ENCODE results near the gene KLHL35.
"Not testable (repeated sequence)": the region's sequence is repeated elsewhere in the genome, so short reads cannot be mapped to it uniquely, and the experiment has no call there.

KLHL35 gene

DNA sequence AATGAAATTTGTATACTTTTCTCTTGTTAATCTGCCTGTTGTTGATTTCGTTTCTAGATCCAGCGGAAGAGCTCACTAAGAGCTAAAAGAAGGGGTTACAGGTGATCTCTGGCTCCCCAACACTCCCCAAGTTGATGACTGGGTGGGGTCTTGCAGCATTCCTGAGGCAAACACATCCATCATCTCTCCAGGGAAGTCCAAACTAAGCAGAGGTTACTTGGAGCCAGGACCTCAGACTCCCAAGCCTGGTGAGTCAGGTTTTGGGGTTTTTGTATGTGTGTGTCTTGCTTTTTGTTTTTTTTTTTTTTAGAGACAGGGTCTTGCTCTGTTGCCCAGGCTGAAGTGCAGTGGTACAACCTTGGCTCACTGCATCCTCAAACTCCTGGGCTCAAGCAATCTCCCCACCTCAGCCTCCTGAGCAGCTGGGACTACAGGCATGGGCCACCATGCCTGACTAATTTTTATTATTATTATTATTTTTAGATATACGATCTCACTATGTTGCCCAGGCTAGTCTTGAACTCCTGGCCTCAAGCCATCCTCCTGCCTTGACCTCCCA, 45.2 kb downstream of the KLHL35 start:
- no peak for DNase-seq

DNA sequence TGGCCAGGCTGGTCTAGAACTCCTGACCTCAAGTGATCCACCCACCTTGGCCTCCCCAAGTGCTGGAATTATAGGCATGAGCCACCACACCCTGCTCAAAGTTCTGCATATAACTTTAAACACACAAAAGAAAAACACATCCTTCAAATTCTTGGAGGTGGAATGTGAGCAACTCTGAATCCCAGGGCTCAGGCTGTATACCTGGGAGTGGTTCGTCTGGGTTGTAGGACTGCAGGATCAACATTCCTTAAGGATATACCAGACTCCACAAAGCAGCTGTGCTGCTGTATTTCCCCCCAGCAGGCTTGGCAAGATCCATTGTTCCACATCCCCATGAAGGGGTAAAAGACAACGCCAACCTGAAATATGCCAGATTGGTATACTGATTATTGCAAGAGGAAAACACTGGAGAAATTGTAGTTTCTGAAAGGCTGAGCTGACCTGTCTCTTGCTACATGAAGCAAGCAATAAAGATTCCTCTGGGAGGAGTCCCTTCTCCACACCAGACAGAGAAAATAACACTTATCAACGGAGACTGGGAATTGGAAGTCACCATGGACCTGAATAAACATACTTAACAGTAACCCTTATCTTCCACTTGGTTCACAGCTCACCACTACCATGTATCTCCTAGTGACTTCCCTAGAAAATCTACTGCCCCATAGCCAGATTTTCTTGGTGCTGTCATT, 45.9 kb downstream of the KLHL35 start:
- no peak for DNase-seq

DNA sequence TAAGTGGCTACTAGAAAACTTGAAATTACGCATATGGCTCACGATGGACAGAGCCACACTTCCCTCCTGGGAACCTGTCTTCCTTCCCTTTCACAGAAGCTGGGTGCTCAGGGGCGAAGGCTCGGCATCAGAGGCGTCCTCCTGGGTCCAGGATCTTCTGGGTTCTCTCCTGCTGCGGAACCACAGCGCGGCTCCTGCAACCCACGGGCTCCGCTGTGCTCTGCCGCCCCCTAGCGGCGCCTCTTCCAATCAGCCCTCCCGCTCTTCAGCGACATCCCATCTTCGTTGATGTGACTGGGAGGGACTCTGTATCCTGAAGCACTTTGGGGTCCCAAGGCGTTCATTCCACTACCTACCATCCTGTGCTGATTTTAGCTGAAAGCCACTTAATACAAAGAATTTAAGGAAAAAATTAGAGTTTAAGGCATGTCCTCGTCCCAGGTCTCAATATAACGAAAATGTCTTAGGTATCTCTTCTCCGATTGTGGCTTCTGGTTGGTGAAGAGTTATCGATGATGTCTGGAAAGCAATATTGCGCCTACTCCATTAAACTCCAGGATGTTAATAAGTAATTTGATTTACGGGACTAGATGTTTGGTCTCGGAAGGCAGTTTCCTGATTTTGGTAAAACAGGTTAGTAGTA, 48.4 kb downstream of the KLHL35 start:
- DNase-seq = peak; percentile 75 to 77

DNA sequence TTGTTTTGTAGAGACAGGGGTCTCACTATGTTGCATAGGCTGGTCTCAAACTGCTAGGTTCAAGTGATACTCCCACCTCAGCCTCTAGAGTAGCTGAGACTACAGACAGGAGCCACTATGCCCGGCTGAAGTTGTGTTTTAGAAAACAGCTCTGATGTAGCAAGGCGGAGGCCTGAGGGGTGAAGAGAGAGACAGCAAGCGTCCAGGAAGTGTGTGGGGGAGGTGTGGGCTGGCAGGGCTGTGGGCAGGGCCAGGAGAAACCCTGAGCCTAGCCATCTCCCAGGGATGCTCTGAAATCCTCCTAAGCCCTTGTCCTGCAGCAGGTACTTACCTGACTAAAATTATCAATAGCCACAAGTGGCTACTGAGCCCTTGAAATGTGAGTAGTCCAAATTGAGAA, 49.8 kb downstream of the KLHL35 start:
- peak; percentile 47 to 54 for DNase-seq

DNA sequence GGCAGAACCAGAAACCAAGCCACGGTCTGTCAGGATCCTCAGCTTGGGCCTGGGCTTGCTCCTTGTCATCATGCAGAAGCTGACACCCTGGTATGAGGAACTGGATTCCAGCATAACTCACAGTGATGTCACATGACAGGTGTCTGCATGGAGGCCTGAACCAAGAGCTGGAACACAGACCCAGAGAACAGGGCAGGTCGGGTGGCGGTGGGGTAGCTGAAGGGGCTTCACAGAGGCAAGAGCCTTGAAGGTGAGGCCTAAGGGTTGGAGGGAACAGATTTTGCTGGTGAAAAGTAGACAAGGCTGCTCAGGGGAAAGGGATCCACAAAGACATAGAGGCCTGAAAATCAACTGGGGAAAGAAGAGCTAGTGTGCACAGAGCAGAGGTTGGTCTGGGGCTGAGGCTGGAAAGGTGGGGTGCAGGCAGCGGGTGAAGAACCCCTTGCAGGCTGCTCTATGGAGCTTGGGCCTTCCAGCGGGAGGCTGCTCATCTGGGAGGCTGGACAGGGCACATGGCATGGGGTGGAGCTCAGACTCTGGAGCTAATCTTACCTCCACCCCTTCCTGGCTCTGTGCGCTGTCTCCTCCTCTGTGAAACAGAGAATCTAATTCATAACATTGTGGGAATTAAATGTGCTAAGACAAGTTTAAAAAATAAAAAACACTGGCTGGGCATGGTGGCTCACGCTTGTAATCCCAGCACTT, 52.1 kb downstream of the KLHL35 start:
- peak in 1 of 2 donors; percentile 35 for DNase-seq

DNA sequence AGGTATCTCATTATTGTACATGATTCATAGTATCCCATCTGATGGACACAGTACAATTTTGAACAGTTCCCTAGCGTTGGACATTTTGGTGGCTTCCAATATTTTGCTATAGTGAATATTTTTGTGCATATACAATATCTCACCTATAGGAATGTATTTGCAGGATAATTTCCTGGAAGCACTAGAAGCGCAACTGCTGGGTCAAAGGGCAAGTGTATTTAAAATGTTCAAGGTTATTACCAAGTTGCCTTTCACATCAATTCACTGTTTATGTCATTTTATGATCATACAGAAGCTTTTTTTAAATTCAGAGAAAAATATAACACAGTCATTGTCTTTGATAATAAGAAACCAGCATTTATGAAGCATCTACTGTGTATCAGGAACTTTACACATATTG, 52.8 kb downstream of the KLHL35 start:
- no peak for DNase-seq

DNA sequence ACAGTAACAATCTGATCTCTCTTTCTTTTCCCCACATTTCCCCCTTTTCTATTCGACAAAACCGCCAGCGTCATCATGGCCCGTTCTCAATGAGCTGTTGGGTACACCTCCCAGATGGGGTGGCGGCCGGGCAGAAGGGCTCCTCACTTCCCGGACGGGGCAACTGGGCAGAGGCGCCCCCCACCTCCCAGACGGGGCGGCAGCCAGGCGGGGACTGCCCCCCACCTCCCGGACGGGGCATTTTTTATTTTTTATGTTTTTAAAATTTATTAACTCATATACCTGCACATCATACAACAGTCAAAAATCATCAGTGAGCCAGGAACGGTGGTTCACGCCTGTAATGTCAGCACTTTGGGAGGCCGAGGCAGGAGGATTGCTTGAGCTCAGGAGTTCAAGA, 54.2 kb downstream of the KLHL35 start:
- DNase-seq = not testable (repeated sequence)

DNA sequence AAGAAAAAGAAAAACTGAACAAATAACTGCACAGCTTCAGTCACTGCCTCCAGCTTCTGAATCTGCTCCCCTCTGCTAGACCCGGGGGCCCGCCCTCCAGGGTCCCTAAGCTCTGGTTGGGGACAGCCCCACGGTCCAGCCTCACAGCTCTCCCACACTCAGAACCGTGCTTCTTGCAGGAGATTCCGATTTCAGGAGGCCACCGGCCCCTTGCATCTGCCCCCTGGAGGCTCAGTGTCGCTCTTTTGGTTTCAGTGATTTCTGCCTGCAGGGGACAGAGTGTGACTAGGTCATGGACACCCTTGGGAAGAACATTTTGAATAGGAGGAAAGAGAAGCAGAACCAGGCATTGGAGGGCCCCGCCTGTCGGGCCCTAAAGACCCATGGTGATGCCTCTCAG, 56.8 kb downstream of the KLHL35 start:
- DNase-seq = no peak

DNA sequence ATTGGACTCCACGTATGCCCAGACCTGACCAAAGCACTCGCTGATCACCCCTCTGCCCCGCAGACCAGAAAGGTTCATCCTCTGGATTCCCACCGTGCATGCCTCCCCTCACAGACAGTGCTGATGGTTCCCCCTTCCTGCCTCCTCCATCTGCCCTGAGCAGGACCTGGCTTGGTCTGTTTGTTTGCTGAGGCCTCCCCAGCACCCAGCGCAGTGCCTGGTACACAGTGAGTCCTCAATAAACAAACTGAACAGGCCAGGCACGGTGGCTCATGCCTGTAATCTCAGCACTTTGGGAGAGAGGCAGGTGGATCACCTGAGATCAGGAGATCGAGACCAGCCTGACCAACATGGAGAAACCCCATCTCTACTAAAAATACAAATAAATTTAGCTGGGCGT, 57.4 kb downstream of the KLHL35 start:
- DNase-seq = no peak

DNA sequence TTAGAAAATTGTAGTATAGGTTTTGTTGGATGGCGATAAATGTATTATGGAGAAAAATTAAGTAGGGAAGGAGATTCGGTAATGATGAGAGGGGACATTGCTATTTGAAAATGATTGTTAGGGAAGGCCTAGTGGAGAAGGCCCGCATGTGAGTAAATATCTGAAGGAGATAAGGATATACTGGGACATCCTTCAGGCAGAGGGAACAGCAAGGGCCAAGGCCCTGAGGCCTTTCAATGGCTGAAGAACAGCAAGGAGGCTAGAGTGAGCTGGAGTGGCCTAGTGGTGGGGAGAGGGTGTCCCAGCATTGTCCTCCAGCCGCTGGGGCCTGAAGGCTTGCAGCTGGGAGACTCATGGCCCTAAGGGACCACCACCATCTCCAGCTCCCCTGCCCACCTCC, 58.4 kb downstream of the KLHL35 start:
- DNase-seq = no peak

DNA sequence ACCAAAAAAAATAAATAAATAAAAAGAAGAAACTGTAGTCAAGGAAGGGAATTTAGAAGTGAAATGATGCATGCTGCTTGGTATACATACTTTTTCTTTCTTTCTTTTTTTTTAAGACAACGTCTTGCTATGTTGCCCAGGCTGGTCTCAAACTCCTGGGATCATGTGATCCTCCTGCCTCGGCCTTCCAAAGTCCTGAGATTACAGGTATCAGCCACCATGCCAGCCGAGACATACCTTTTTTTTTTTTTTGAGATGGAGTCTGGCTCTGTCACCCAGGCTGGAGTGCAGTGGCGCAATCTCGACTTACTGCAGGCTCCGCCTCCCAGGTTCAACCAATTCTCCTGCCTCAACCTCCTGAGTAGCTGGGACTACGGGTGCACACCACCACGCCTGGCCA, 59.8 kb downstream of the KLHL35 start:
- DNase-seq = no peak
